HCT116 (cell line): ENCODE measurements around the gene LINS1. TPM values are rescaled to one million over a fixed set of nuclear protein-coding genes. Genes with fewer than 3 reads are reported as not detected.

ENCODE experiments used
- ATAC-seq: fragments of 200-7000 bp; cut with Tn5 transposase; 2 replicates; pipeline ENCODE4 v1.9.1; 2020; ENCODE audit warnings: mild to moderate bottlenecking, moderate library complexity
- BruUV-seq: library from RNA; stranded (reverse); fragments of 400-500 nt; replicated peaks from 2 replicates; lab custom pipeline; 2021; lab: Mats Ljungman, UMichigan
- CTCF ChIA-PET: fragments of 300-600 bp; sonication (Branson Sonifier 250); formaldehyde crosslinking; loops from one replicate; lab custom pipeline; 2021; ENCODE audit warnings: antibody characterized with exemption; lab: Charles Lee
- POLR2A ChIA-PET: fragments of 300-600, 350-600 bp; sonication (Branson Sonifier 250); formaldehyde crosslinking; loops from one replicate; lab custom pipeline; 2021; ENCODE audit warnings: antibody characterized with exemption; lab: Charles Lee
- RAD21 ChIA-PET, 2 experiments: fragments of 300-600 bp; sonication (Branson Sonifier 250); formaldehyde crosslinking; loops; one replicate each; lab custom pipeline; 2023; ENCODE audit warnings: low total read pairs in 2 of 2; ENCODE audit not compliant: uncharacterized antibody in 2 of 2, unreplicated experiment in 2 of 2, low non-redundant PET in 1 of 2; lab: Charles Lee
- DNase-seq: peaks from one replicate; pipeline ENCODE4 v3.0.0-alpha.2; 2010; ENCODE audit warnings: low read depth, low spot score
- H2AFZ ChIP-seq: fragments of 200-600 bp; shearing (Covaris generic), sonication (generic); 2 replicates; pipeline ENCODE4 v1.6.1; 2017; ENCODE audit warnings: low read depth, mixed run types, mixed read lengths, antibody characterized with exemption, low read length; ENCODE audit not compliant: poor library complexity, severe bottlenecking
- H3K27ac ChIP-seq: 2 replicates; pipeline ENCODE4 v1.5.1; 2012; ENCODE audit warnings: low read depth, low read length
- H3K27me3 ChIP-seq: fragments of 200-600 bp; sonication (generic); 2 replicates; pipeline ENCODE4 v1.6.1; 2016; ENCODE audit warnings: mixed run types, low read length, mixed read lengths; ENCODE audit not compliant: insufficient read depth
- H3K36me3 ChIP-seq, 2 experiments: fragments of 200-500 bp in 1 of 2; fragments of 200-600 bp in 1 of 2; sonication (Bioruptor generic) in 1 of 2; sonication (generic) in 1 of 2; 2 replicates each; pipeline versions ENCODE4 v1.5.1 to v1.6.1; 2014 to 2016; ENCODE audit warnings: low read length in 2 of 2, inconsistent platforms in 1 of 2, mixed read lengths in 1 of 2, mixed run types in 1 of 2; ENCODE audit not compliant: insufficient read depth in 2 of 2, control insufficient read depth in 1 of 2
- H3K4me1 ChIP-seq, 2 experiments: fragments of 200-600 bp in 1 of 2; sonication (generic) in 1 of 2; 2 replicates each; pipeline versions ENCODE4 v1.5.1 to v1.6.1; 2012 to 2017; ENCODE audit warnings: low read length in 2 of 2, inconsistent platforms in 1 of 2, mild to moderate bottlenecking in 1 of 2, mixed read lengths in 1 of 2, mixed run types in 1 of 2, moderate library complexity in 1 of 2; ENCODE audit not compliant: insufficient read depth in 2 of 2, control insufficient read depth in 1 of 2
- H3K4me2 ChIP-seq: fragments of 200-600 bp; sonication (generic); 2 replicates; pipeline ENCODE4 v1.6.1; 2017; ENCODE audit warnings: mixed run types, low read length, mixed read lengths
- H3K4me3 ChIP-seq, 2 experiments: fragments of 200-600 bp in 1 of 2; sonication (generic) in 1 of 2; replicated peaks in 1 of 2; 2 replicates each; pipeline ENCODE4 v1.5.1; 2011 to 2016; ENCODE audit warnings: low read length in 2 of 2, control low read depth in 1 of 2, low read depth in 1 of 2, mild to moderate bottlenecking in 1 of 2, mixed read lengths in 1 of 2, mixed run types in 1 of 2
- H3K79me2 ChIP-seq: fragments of 200-600 bp; sonication (generic); 2 replicates; pipeline ENCODE4 v1.6.1; 2017; ENCODE audit warnings: mild to moderate bottlenecking, mixed run types, low read length, moderate library complexity, mixed read lengths; ENCODE audit not compliant: insufficient read depth
- H3K9ac ChIP-seq: fragments of 200-600 bp; sonication (generic); 2 replicates; pipeline ENCODE4 v1.6.1; 2016; ENCODE audit warnings: low read length, mixed read lengths
- H3K9me2 ChIP-seq: fragments of 200-600 bp; sonication (generic), shearing (Covaris generic); 2 replicates; pipeline ENCODE4 v1.6.1; 2017; ENCODE audit warnings: mixed run types, mild to moderate bottlenecking, moderate library complexity; ENCODE audit not compliant: insufficient read depth
- H3K9me3 ChIP-seq, 2 experiments: fragments of 200-500 bp in 1 of 2; fragments of 200-600 bp in 1 of 2; sonication (Bioruptor generic) in 1 of 2; sonication (generic) in 1 of 2; 2 replicates each; pipeline ENCODE4 v1.6.1; 2014 to 2017; ENCODE audit warnings: low read length in 2 of 2, mixed read lengths in 2 of 2, inconsistent platforms in 1 of 2, low read depth in 1 of 2, mild to moderate bottlenecking in 1 of 2, mixed run types in 1 of 2, moderate library complexity in 1 of 2; ENCODE audit not compliant: control insufficient read depth in 1 of 2, insufficient read depth in 1 of 2
- H4K20me1 ChIP-seq: fragments of 200-600 bp; sonication (generic), shearing (Covaris generic); 2 replicates; pipeline ENCODE4 v1.6.1; 2017; ENCODE audit warnings: mixed run types, mild to moderate bottlenecking, moderate library complexity; ENCODE audit not compliant: insufficient read depth
- EGR1 ChIP-seq: IDR thresholded peaks from 2 replicates; pipeline ENCODE4 v1.6.1; 2012; ENCODE audit warnings: low read depth
- POLR2A ChIP-seq: IDR thresholded peaks from 2 replicates; pipeline ENCODE4 v1.7.0; 2011; ENCODE audit warnings: borderline replicate concordance; ENCODE audit not compliant: insufficient read depth, insufficient read length; ENCODE audit errors: extremely low read depth
- POLR2AphosphoS5 ChIP-seq: IDR thresholded peaks from 2 replicates; pipeline ENCODE4 v1.6.1; 2011; ENCODE audit warnings: mild to moderate bottlenecking, low read depth, low read length, moderate library complexity
- SIN3A ChIP-seq: IDR thresholded peaks from 2 replicates; pipeline ENCODE4 v1.6.1; 2012; ENCODE audit warnings: low read depth
- SP1 ChIP-seq: IDR thresholded peaks from 2 replicates; pipeline ENCODE4 v1.6.1; 2012; ENCODE audit warnings: low read depth
- SRF ChIP-seq: IDR thresholded peaks from 2 replicates; pipeline ENCODE4 v1.6.1; 2012; ENCODE audit warnings: low read depth
- ZFX ChIP-seq: fragments of 450-650 bp; IDR thresholded peaks from 2 replicates; pipeline ENCODE4 v1.6.1; 2017
- intact Hi-C: fragments of 100-400 bp; cut with micrococcal nuclease; formaldehyde crosslinking; loops from 2 replicates; pipeline ENCODE4 v1.10.0; 2022
- total RNA-seq: library from RNA; stranded (reverse); gene quantifications from one replicate; pipeline ENCODE4 v1.2.1, GENCODE V29; 2021; ENCODE audit not compliant: unreplicated experiment
- TF ChIP-seq, protein P1 (sequence below): IDR thresholded peaks from 2 replicates; pipeline ENCODE4 v1.6.1; 2011; ENCODE audit warnings: mild to moderate bottlenecking, low read length, moderate library complexity; ENCODE audit not compliant: insufficient replicate concordance; ENCODE audit errors: extremely low read depth
- TF ChIP-seq, protein P2 (sequence below): IDR thresholded peaks from 2 replicates; pipeline ENCODE4 v1.6.1; 2012
- TF ChIP-seq, protein P3 (sequence below): IDR thresholded peaks from 2 replicates; pipeline ENCODE4 v1.6.1; 2012
- TF ChIP-seq, protein P4 (sequence below), 3 experiments: fragments of 200-600 bp in 1 of 3; sonication (generic) in 1 of 3; IDR thresholded peaks in 2 of 3; conservative IDR thresholded peaks in 1 of 3; 2 replicates each; pipeline ENCODE4 v1.5.1; 2012 to 2017; ENCODE audit warnings: low read depth in 2 of 3, low read length in 2 of 3, antibody characterized with exemption in 1 of 3, borderline replicate concordance in 1 of 3, control low read depth in 1 of 3, mild to moderate bottlenecking in 1 of 3, mixed read lengths in 1 of 3, mixed run types in 1 of 3, moderate library complexity in 1 of 3; ENCODE audit not compliant: insufficient read depth in 1 of 3

LINS1 gene
- total RNA-seq, 1 experiment from 2014 or later = 14.7 TPM

DNA sequence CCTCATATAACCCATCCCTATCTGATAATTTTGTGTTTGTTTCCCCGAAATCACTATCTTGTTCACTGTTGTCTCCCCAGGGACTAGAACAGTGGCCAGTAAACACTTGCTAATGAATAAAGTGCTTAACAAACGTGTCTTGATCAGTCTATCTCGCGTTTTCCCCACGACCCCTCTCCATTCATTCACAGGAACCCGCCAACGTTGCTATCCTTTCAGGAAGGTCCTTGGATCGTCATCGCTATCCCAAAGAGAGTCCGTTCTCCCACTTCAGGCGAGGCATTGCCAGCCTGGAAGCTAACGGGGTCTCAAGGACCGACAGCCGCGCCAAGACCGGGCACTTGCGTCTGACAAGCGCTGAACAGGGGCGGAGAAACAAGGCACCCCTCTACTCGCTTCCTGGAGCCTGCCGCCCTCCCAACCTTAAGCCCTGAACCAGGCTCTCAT is 344 bp downstream of the LINS1 start:
- BruUV-seq = TSS peak; percentile 57
- intact Hi-C loops = loop anchor here (5.0 to 10.0 kb wide), 2 partner anchors 249 to 677 kb away; no protein-coding TSS in a partner anchor
- Histone ChIP-seq H3K9me3 (no peaks in the 10 kb centered on the region), H3K79me2 (peaks cover 90% of the 10 kb centered on the region), H3K9ac (peak overlapping the region; percentile 86), H3K27me3 (no peaks in the 10 kb centered on the region), H3K4me2 (peak overlapping the region; percentile 83), H3K9me2 (no peaks in the 10 kb centered on the region), H3K4me1 (peaks cover 16 to 17% of the 10 kb centered on the region in 2 experiments), H3K27ac (peak overlapping the region; percentile 58), H3K4me3 (peak overlapping the region; percentile 73 to 98), H2AFZ (peak overlapping the region; percentile 24), H3K36me3 (peaks cover 0 to 3% of the 10 kb centered on the region in 2 experiments; a peak in 1 of 4 replicates)
- ATAC-seq (peak; percentile 26), DNase-seq (no peak)
- CTCF ChIA-PET = interaction anchor here (1.0 to 2.3 kb wide), 2 partner anchors 252 to 406 kb away, joined by 7 to 10 read pairs; no protein-coding TSS in a partner anchor
- POLR2A ChIA-PET = interaction anchor here (1.1 kb wide), 1 partner anchor 278 kb away, joined by 3 read pairs; the partner anchor contains the start of gene ALDH1A3
- TF ChIP-seq SP1 = no peak
- no peak for TF ChIP-seq SRF
- peak; percentile 38; the same call in 1 of the 2 replicates for TF ChIP-seq SIN3A
- no peak for TF ChIP-seq EGR1
- TF ChIP-seq, protein P1, sequence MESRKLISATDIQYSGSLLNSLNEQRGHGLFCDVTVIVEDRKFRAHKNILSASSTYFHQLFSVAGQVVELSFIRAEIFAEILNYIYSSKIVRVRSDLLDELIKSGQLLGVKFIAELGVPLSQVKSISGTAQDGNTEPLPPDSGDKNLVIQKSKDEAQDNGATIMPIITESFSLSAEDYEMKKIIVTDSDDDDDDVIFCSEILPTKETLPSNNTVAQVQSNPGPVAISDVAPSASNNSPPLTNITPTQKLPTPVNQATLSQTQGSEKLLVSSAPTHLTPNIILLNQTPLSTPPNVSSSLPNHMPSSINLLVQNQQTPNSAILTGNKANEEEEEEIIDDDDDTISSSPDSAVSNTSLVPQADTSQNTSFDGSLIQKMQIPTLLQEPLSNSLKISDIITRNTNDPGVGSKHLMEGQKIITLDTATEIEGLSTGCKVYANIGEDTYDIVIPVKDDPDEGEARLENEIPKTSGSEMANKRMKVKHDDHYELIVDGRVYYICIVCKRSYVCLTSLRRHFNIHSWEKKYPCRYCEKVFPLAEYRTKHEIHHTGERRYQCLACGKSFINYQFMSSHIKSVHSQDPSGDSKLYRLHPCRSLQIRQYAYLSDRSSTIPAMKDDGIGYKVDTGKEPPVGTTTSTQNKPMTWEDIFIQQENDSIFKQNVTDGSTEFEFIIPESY = no peak
- TF ChIP-seq, all 23 proteins: peak for 1
- RAD21 ChIA-PET = no interaction called here
- 0 out of 2 replicates have a peak, but pooled peaks cover 5% of the 10 kb centered on the region for H4K20me1 ChIP-seq

DNA sequence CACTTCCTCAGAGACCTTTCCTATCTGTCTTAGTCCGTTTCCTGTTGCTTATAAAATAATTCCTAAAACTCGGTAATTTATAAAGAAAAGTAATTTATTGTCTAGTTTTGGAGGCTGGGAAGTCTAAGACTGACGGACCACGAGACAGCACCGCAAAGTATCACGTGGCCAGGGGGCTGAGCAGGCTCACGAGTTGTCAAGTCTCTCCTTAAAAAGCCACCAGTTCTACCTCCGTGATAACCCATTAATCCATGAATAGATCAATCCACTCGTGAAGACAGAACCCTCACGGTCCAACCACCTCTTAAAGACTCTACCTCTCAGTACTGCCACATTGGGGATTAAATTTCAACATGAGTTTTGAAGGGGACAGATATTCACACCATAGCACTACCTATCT is 821 bp downstream of the LINS1 start:
- peaks cover 94% of the 10 kb centered on the region for H3K79me2 ChIP-seq
- ChIA-PET POLR2A (no interaction called here), CTCF (interaction anchor here (2.3 kb wide), 1 partner anchor 407 kb away, joined by 10 read pairs; no protein-coding TSS in a partner anchor), RAD21 (no interaction called here)
- ATAC-seq (no peak), DNase-seq (no peak)
- H3K27me3 ChIP-seq = no peaks in the 10 kb centered on the region
- peaks cover 0 to 3% of the 10 kb centered on the region in 2 experiments; a peak in 1 of 4 replicates for H3K36me3 ChIP-seq
- peak overlapping the region; percentile 83 for H3K4me2 ChIP-seq
- H3K4me1 ChIP-seq = peaks cover 16 to 17% of the 10 kb centered on the region in 2 experiments
- H3K27ac ChIP-seq = peak overlapping the region; percentile 58; the same call in 1 of the 2 replicates
- no peak overlapping the region for H2AFZ ChIP-seq
- H3K9ac ChIP-seq = peak overlapping the region; percentile 86
- H3K9me3 ChIP-seq = no peaks in the 10 kb centered on the region
- H3K4me3 ChIP-seq = peak overlapping the region; percentile 73 to 98
- TF ChIP-seq POLR2AphosphoS5 = no peak
- TF ChIP-seq, protein P1 = no peak
- TF ChIP-seq, protein P2, sequence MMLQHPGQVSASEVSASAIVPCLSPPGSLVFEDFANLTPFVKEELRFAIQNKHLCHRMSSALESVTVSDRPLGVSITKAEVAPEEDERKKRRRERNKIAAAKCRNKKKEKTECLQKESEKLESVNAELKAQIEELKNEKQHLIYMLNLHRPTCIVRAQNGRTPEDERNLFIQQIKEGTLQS = no peak
- TF ChIP-seq ZFX = no peak
- no peak for TF ChIP-seq SRF
- TF ChIP-seq POLR2A = no peak
- TF ChIP-seq, protein P3, sequence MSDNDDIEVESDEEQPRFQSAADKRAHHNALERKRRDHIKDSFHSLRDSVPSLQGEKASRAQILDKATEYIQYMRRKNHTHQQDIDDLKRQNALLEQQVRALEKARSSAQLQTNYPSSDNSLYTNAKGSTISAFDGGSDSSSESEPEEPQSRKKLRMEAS = no peak
- TF ChIP-seq, protein P4, sequence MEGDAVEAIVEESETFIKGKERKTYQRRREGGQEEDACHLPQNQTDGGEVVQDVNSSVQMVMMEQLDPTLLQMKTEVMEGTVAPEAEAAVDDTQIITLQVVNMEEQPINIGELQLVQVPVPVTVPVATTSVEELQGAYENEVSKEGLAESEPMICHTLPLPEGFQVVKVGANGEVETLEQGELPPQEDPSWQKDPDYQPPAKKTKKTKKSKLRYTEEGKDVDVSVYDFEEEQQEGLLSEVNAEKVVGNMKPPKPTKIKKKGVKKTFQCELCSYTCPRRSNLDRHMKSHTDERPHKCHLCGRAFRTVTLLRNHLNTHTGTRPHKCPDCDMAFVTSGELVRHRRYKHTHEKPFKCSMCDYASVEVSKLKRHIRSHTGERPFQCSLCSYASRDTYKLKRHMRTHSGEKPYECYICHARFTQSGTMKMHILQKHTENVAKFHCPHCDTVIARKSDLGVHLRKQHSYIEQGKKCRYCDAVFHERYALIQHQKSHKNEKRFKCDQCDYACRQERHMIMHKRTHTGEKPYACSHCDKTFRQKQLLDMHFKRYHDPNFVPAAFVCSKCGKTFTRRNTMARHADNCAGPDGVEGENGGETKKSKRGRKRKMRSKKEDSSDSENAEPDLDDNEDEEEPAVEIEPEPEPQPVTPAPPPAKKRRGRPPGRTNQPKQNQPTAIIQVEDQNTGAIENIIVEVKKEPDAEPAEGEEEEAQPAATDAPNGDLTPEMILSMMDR (IDR thresholded peaks at IDR 0.05 in 2 of 3, conservative IDR thresholded peaks at IDR 0.05 in 1 of 3; ENCODE audit: borderline replicate concordance in 1 of 3, insufficient read depth in 1 of 3, low read depth in 2 of 3, low read length in 2 of 3) = no peak
- no peak for TF ChIP-seq SIN3A
- H3K9me2 ChIP-seq = no peaks in the 10 kb centered on the region
- intact Hi-C loops = loop anchor here (5.0 to 10.0 kb wide), 2 partner anchors 249 to 676 kb away; no protein-coding TSS in a partner anchor
- BruUV-seq = no TSS peak
- H4K20me1 ChIP-seq = 0 out of 2 replicates have a peak, but pooled peaks cover 5% of the 10 kb centered on the region
